SH-SY5Y (cell line): ENCODE results near the gene UBE2F.

ENCODE experiments used
- GATA2 ChIP-seq: IDR thresholded peaks from 2 replicates; pipeline ENCODE4 v1.6.1; 2011; ENCODE audit warnings: mild to moderate bottlenecking, low read depth, low read length
- GATA3 ChIP-seq: IDR thresholded peaks from 2 replicates; pipeline ENCODE4 v1.6.1; 2011; ENCODE audit warnings: low read depth, mild to moderate bottlenecking, low read length, moderate library complexity

GRCh38 chr2:237939251-237939650 lies 27.6 kb upstream of the UBE2F start:
- TF ChIP-seq GATA2 (no peak), GATA3 (no peak)
